GF-D8 (cell line): Measurements from ENCODE around the gene ELOA.
"Not testable (repeated sequence)": the region's sequence is repeated elsewhere in the genome, so short reads cannot be mapped to it uniquely, and the experiment has no call there.

ENCODE experiments used
- DNase-seq: peaks from one replicate; lab custom pipeline; 2025; lab: John Stamatoyannopoulos, UW

ELOA gene

GRCh38 chr1:23736437-23737134, 6.7 kb upstream of the ELOA start:
- no peak for DNase-seq

GRCh38 chr1:23741609-23742008, 1.7 kb upstream of the ELOA start:
- no peak for DNase-seq

- DNase-seq = no peak
Observed at GRCh38 chr1:23742670-23743286, 493 bp upstream of the ELOA start.

GRCh38 chr1:23745515-23745914, 2.2 kb downstream of the ELOA start:
- peak; percentile 10 for DNase-seq

- DNase-seq = no peak
Observed at GRCh38 chr1:23748016-23748415, 4.7 kb downstream of the ELOA start.

- peak; percentile 9 for DNase-seq
Observed at GRCh38 chr1:23751050-23751814, 8.0 kb downstream of the ELOA start.

GRCh38 chr1:23751815-23752200, 8.5 kb downstream of the ELOA start:
- no peak for DNase-seq

GRCh38 chr1:23752909-23753308, 9.6 kb downstream of the ELOA start:
- DNase-seq = no peak

GRCh38 chr1:23756676-23757075, 13.4 kb downstream of the ELOA start:
- DNase-seq = no peak

- DNase-seq = no peak
Observed at GRCh38 chr1:23757812-23758211, 14.5 kb downstream of the ELOA start.

GRCh38 chr1:23759277-23759676, 16.0 kb downstream of the ELOA start:
- DNase-seq = no peak

- DNase-seq = no peak
Observed at GRCh38 chr1:23763041-23763577, 19.8 kb downstream of the ELOA start.

GRCh38 chr1:23768733-23769132, 25.5 kb downstream of the ELOA start:
- no peak for DNase-seq

- DNase-seq = no peak
Observed at GRCh38 chr1:23772049-23772853, 29.0 kb downstream of the ELOA start.

- no peak for DNase-seq
Observed at GRCh38 chr1:23772854-23773242, 29.6 kb downstream of the ELOA start.

GRCh38 chr1:23774174-23774880, 31.1 kb downstream of the ELOA start:
- peak; percentile 57 for DNase-seq

- no peak for DNase-seq
Observed at GRCh38 chr1:23776217-23776616, 32.9 kb downstream of the ELOA start.

- peak; percentile 75 for DNase-seq
Observed at GRCh38 chr1:23777979-23778814, 34.9 kb downstream of the ELOA start, which contains the start of gene PITHD1. Gene PITHD1, plus strand, starts transcription at chr1:23778418. Its CDS starts 98 bp downstream, at chr1:23778516.

- no peak for DNase-seq
Observed at GRCh38 chr1:23779826-23780371, 36.6 kb downstream of the ELOA start.

- not testable (repeated sequence) for DNase-seq
Observed at GRCh38 chr1:23783141-23783540, 39.9 kb downstream of the ELOA start.
